ENCODE data around the gene SCTR. TPM values are rescaled to one million over a fixed set of nuclear protein-coding genes. Genes with fewer than 3 reads are reported as not detected.

The SCTR gene
- total and polyA plus RNA-seq, 2 of the 13 experiments (the other 11 are each of a cell fraction or from before 2014, with no cell fraction given) = not detected

- TF ChIP-seq NFAT5 (CRISPR knock-in tag; IDR thresholded peaks at IDR 0.05) = peak; percentile 81
- no peak for TF ChIP-seq TP53 (CRISPR knock-in tag; conservative IDR thresholded peaks at IDR 0.05)
- TF ChIP-seq ZNF513 (CRISPR knock-in tag; conservative IDR thresholded peaks at IDR 0.05) = no peak
- TF ChIP-seq ZBTB40 (IDR thresholded peaks at IDR 0.05) = no peak
- no peak; the same call in 1 of the 2 replicates for TF ChIP-seq ZBTB40 (CRISPR knock-in tag; IDR thresholded peaks at IDR 0.05)
- peak; percentile 12 for TF ChIP-seq RBM39 (IDR thresholded peaks at IDR 0.05; ENCODE audit: low read depth, low read length, poor library complexity, severe bottlenecking)
Measured at GRCh38 chr2:119431155-119431975, 92.9 kb downstream of the SCTR start, which contains the start of gene TMEM37 (continued).
